ENCODE data around the gene ZDHHC22. TPM values are rescaled to one million over a fixed set of nuclear protein-coding genes. Genes with fewer than 3 reads are reported as not detected.

Gene ZDHHC22
- total and polyA plus RNA-seq, 2 experiments from 2014 or later: 17.6 to 32.1 TPM

DNA sequence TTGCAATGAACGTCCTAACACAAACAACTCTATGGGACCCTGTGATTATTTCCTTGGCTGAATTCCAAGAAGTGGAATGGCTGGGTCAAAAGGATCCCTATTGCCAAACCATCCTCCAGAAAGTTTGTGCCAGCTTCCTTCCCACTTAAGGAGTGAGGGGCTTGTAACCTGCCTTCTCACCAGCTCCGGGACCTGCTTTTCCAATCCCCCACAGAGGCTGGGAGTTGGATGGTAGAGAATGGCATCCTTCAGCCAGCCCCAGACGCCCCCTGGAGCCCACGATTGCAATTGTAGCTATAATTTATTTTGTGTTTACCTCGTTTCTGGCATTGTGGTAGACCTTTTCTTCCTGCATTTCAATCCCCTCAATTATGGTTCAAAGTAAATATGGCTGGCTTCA lies 9.7 kb upstream of the ZDHHC22 start:
- H3K4me3 Mint-ChIP-seq: no peak overlapping the region
- no peaks in the 10 kb centered on the region for H3K36me3 Mint-ChIP-seq (ENCODE audit: low read depth)
- no peaks in the 10 kb centered on the region for H4K20me1 ChIP-seq (replicated peaks; ENCODE audit: insufficient read depth)
- peaks cover 11% of the 10 kb centered on the region for H3K4me1 ChIP-seq (ENCODE audit: insufficient read depth)
- no peaks in the 10 kb centered on the region for H3K79me2 ChIP-seq (replicated peaks; ENCODE audit: insufficient read depth)
- ATAC-seq (peak; percentile 85), DNase-seq (ENCODE audit: low spot score) (peak; percentile 89)
- peaks cover 46% of the 10 kb centered on the region for H3K4me1 Mint-ChIP-seq
- H3K9me2 ChIP-seq (ENCODE audit: insufficient read depth): no peaks in the 10 kb centered on the region
- H2AFZ ChIP-seq: no peak overlapping the region
- peaks cover 11% of the 10 kb centered on the region for H3K27me3 Mint-ChIP-seq (ENCODE audit: insufficient read depth, low read depth, poor library complexity)
- 0 out of 2 replicates have a peak, but pooled peaks cover 6% of the 10 kb centered on the region for H3F3A ChIP-seq (replicated peaks; ENCODE audit: low read depth)
- no peaks in the 10 kb centered on the region for H3K27me3 ChIP-seq (ENCODE audit: insufficient read depth)
- H3K27ac ChIP-seq (ENCODE audit: low read depth): no peak overlapping the region
- TF ChIP-seq, protein P1, sequence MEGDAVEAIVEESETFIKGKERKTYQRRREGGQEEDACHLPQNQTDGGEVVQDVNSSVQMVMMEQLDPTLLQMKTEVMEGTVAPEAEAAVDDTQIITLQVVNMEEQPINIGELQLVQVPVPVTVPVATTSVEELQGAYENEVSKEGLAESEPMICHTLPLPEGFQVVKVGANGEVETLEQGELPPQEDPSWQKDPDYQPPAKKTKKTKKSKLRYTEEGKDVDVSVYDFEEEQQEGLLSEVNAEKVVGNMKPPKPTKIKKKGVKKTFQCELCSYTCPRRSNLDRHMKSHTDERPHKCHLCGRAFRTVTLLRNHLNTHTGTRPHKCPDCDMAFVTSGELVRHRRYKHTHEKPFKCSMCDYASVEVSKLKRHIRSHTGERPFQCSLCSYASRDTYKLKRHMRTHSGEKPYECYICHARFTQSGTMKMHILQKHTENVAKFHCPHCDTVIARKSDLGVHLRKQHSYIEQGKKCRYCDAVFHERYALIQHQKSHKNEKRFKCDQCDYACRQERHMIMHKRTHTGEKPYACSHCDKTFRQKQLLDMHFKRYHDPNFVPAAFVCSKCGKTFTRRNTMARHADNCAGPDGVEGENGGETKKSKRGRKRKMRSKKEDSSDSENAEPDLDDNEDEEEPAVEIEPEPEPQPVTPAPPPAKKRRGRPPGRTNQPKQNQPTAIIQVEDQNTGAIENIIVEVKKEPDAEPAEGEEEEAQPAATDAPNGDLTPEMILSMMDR (conservative IDR thresholded peaks at IDR 0.05; ENCODE audit: low read depth in 2 of 2): peak; percentile 82 to 87
- TF ChIP-seq EZH2 (IDR thresholded peaks at IDR 0.05; ENCODE audit: low read depth, unreplicated experiment) (no peak), EZH2phosphoT487 (IDR thresholded peaks at IDR 0.05; ENCODE audit: unreplicated experiment) (no peak), CREB1 (CRISPR knock-in tag; IDR thresholded peaks at IDR 0.05; ENCODE audit: low read depth) (no peak), NANOG (IDR thresholded peaks at IDR 0.05; ENCODE audit: borderline replicate concordance) (no peak), JUNB (IDR thresholded peaks at IDR 0.05; ENCODE audit: unreplicated experiment) (no peak), STAT1 (IDR thresholded peaks at IDR 0.05; ENCODE audit: unreplicated experiment) (no peak)
- TF ChIP-seq, protein P2, sequence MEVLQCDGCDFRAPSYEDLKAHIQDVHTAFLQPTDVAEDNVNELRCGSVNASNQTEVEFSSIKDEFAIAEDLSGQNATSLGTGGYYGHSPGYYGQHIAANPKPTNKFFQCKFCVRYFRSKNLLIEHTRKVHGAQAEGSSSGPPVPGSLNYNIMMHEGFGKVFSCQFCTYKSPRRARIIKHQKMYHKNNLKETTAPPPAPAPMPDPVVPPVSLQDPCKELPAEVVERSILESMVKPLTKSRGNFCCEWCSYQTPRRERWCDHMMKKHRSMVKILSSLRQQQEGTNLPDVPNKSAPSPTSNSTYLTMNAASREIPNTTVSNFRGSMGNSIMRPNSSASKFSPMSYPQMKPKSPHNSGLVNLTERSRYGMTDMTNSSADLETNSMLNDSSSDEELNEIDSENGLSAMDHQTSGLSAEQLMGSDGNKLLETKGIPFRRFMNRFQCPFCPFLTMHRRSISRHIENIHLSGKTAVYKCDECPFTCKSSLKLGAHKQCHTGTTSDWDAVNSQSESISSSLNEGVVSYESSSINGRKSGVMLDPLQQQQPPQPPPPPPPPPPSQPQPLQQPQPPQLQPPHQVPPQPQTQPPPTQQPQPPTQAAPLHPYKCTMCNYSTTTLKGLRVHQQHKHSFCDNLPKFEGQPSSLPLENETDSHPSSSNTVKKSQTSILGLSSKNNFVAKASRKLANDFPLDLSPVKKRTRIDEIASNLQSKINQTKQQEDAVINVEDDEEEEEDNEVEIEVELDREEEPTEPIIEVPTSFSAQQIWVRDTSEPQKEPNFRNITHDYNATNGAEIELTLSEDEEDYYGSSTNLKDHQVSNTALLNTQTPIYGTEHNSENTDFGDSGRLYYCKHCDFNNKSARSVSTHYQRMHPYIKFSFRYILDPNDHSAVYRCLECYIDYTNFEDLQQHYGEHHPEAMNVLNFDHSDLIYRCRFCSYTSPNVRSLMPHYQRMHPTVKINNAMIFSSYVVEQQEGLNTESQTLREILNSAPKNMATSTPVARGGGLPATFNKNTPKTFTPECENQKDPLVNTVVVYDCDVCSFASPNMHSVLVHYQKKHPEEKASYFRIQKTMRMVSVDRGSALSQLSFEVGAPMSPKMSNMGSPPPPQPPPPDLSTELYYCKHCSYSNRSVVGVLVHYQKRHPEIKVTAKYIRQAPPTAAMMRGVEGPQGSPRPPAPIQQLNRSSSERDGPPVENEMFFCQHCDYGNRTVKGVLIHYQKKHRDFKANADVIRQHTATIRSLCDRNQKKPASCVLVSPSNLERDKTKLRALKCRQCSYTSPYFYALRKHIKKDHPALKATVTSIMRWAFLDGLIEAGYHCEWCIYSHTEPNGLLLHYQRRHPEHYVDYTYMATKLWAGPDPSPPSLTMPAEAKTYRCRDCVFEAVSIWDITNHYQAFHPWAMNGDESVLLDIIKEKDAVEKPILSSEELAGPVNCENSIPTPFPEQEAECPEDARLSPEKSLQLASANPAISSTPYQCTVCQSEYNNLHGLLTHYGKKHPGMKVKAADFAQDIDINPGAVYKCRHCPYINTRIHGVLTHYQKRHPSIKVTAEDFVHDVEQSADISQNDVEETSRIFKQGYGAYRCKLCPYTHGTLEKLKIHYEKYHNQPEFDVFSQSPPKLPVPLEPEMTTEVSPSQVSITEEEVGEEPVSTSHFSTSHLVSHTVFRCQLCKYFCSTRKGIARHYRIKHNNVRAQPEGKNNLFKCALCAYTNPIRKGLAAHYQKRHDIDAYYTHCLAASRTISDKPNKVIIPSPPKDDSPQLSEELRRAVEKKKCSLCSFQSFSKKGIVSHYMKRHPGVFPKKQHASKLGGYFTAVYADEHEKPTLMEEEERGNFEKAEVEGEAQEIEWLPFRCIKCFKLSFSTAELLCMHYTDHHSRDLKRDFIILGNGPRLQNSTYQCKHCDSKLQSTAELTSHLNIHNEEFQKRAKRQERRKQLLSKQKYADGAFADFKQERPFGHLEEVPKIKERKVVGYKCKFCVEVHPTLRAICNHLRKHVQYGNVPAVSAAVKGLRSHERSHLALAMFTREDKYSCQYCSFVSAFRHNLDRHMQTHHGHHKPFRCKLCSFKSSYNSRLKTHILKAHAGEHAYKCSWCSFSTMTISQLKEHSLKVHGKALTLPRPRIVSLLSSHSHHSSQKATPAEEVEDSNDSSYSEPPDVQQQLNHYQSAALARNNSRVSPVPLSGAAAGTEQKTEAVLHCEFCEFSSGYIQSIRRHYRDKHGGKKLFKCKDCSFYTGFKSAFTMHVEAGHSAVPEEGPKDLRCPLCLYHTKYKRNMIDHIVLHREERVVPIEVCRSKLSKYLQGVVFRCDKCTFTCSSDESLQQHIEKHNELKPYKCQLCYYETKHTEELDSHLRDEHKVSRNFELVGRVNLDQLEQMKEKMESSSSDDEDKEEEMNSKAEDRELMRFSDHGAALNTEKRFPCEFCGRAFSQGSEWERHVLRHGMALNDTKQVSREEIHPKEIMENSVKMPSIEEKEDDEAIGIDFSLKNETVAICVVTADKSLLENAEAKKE (CRISPR knock-in tag; IDR thresholded peaks at IDR 0.05): no peak
- H3K4me2 ChIP-seq: no peak overlapping the region; the same call in 1 of the 2 replicates
- H3K4me3 ChIP-seq: no peak overlapping the region
- no peaks in the 10 kb centered on the region for H3K9me3 Mint-ChIP-seq
- no peaks in the 10 kb centered on the region for H3K36me3 ChIP-seq (ENCODE audit: insufficient read depth)
- 0 out of 2 replicates have a peak overlapping the region, but pooled peaks have one; percentile 23 for H3K27ac Mint-ChIP-seq
